VCaP (cell line): Measurements from ENCODE around the gene DTNA.
"Not testable (repeated sequence)": the region's sequence is repeated elsewhere in the genome, so short reads cannot be mapped to it uniquely, and the experiment has no call there.

Experiments
- H3K27ac ChIP-seq: fragments of 450-650 bp; 2 replicates; pipeline ENCODE4 v1.5.1; 2017
- TF ChIP-seq, protein P1 (sequence below): fragments of 450-650 bp; conservative IDR thresholded peaks from 2 replicates; pipeline ENCODE4 v1.5.1; 2017; ENCODE audit warnings: mild to moderate bottlenecking, moderate library complexity

Gene DTNA

DNA sequence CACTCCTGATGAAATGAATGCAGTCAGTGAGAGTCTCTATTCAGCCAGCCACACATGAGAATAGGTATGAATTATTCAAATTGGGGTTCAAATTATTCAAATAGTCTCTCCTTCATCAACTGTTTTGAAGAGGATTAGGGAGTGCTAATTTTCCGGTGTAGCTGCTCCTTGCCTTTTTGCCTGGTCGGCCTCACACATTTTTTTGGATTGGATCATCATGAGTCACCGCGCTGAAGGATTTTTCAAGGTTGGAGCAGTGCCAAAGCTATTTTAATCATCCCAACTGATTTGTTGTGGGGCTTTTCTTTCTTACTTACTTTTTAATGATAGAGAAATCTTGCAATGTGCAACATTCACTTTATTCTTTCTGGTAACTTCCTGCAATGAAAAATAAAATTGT lies 2.4 kb upstream of the DTNA start:
- H3K27ac ChIP-seq: no peak overlapping the region

DNA sequence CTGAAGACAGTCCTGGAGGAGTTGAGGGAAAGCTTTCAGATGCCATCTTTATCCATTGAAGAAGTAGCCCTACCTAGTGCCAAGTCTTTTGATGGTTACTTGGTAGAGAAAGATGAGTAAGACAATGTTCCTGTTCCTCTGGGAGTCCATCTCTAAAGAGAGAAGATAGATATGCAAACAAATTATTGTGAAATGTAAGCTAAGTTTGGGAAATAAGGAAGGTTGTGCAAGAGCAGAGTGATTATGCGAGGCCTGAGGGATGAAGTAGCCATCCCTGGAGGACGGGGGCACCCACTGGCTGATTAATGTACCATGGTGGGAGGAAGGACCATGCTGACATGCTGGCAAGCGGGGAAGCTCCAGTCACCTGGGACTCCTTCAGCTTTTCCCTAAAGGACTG lies 994 bp upstream of the DTNA start:
- TF ChIP-seq, protein P1, sequence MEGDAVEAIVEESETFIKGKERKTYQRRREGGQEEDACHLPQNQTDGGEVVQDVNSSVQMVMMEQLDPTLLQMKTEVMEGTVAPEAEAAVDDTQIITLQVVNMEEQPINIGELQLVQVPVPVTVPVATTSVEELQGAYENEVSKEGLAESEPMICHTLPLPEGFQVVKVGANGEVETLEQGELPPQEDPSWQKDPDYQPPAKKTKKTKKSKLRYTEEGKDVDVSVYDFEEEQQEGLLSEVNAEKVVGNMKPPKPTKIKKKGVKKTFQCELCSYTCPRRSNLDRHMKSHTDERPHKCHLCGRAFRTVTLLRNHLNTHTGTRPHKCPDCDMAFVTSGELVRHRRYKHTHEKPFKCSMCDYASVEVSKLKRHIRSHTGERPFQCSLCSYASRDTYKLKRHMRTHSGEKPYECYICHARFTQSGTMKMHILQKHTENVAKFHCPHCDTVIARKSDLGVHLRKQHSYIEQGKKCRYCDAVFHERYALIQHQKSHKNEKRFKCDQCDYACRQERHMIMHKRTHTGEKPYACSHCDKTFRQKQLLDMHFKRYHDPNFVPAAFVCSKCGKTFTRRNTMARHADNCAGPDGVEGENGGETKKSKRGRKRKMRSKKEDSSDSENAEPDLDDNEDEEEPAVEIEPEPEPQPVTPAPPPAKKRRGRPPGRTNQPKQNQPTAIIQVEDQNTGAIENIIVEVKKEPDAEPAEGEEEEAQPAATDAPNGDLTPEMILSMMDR: no peak
- H3K27ac ChIP-seq: no peak overlapping the region

More for the DNA sequence above, 2.4 kb upstream of the DTNA start:
- TF ChIP-seq, protein P1: no peak

DNA sequence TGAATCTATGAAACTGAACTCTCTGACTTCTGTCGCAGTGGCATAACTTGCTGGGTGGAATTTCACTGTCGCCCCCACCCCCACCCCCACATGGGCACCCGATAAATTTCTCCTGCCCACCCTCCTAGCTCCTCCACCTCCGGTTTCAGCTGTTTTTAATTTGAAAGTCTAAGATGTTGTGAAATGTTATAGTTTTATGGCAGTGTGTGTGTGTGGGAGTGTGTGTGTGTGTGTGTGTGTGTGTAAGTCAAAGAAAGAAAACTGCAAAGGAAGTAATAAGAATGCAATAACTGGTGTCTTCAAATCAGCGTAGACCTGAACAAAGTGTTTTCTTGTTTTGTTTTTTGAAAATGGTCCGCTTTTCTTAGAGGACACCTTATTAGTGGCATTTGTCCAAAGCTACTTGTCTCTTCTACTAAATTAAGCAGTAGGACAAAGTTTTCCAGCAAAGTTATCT lies 388 bp downstream of the DTNA start:
- TF ChIP-seq, protein P1: no peak
- no peak overlapping the region for H3K27ac ChIP-seq

DNA sequence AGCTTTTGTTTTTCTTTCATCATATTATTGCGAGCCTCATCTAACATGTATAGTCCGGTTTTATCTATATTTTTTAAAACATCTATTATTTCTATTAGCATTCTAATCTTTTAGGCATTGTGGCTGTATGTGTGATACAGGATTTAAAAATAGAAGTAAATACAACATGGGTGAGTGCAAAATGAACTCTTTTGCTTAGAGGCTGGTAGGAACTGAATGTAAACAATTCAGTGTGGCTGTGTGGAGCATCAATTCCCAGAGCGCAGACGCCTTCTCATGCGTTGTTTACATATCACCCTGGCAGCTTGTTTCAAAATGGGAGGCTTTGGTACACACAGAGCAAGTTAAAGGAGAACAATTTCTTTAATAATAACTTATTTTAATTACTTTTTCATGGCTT lies 836 bp downstream of the DTNA start:
- H3K27ac ChIP-seq: no peak overlapping the region
- TF ChIP-seq, protein P1: no peak

DNA sequence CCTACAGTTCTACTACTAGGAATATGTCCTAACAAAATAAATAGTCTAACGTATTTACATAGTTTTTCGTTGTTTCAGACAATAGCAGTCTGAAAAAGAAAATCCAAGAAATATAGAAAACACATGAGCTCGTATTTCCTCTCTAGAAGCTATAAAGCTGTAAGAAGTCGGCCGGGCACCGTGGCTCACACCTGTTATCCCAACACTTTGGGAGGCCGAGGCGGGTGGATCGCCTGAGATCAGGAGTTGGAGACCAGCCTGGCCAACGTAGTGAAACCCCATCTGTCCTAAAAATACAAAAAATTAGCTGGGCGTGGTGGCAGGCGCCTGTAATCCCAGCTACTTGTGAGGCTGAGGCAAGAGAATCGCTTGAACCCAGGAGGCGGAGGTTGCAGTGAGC lies 6.0 kb downstream of the DTNA start:
- not testable (repeated sequence) for H3K27ac ChIP-seq

DNA sequence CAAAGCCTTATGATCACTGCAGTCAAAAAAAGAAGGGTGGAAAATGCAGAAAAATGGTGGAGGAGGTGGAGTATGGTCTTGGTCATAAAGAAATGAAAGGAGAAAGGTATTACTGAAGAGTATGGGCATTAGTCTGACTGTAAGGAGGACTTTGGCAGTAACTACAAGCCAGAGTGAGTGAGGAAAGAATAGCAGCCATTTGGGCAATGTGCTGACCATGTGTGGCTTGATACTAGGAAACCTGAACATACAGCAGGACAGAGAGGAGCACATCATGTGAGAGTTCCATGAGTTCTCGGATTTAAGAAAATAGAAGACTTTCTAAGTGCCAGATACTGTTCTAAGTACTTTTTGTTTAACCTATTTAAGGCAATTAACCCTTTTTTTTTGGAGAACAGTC lies 8.5 kb downstream of the DTNA start:
- no peak overlapping the region for H3K27ac ChIP-seq
- TF ChIP-seq, protein P1: no peak

DNA sequence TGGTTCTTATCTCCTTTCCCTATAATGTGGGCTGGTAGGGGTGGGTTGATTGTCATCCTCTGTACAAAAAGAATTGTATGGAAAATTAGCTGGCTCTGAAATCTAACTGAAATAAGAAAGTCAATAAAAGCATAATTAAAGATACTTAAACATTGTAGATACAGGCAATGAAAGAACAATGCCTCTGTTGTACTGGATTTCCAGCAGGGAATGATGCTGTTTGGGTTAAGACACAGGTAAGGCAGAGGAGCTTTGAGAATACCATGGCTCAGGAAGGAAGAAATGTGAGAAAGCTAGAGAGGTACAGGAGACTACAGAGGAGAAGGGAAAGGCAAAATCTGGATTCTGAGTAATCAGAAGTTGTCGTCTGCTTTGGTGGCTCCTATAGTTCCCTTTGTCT lies 10.1 kb downstream of the DTNA start:
- H3K27ac ChIP-seq: no peak overlapping the region
- TF ChIP-seq, protein P1: no peak

DNA sequence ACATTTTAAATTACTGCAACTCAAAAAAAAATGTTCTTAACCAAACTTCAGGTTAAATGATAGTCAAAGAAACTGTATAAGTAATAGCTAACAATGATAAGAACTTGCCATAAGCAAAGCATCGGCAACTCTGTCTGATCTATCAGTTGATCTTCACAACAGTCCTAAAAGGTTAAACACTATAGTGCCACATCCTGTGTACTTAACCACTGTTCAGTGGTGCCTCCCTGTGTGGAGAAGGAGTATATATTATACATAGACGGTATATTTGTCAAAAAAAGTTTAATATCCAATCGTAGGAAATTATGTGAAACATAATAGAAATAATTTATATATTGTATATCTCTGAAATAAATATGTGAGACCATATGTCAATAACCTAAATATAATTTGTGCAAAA lies 13.0 kb downstream of the DTNA start:
- TF ChIP-seq, protein P1: peak; percentile 32; the same call in 1 of the 2 replicates
- peak overlapping the region; percentile 51; the same call in 1 of the 2 replicates for H3K27ac ChIP-seq

DNA sequence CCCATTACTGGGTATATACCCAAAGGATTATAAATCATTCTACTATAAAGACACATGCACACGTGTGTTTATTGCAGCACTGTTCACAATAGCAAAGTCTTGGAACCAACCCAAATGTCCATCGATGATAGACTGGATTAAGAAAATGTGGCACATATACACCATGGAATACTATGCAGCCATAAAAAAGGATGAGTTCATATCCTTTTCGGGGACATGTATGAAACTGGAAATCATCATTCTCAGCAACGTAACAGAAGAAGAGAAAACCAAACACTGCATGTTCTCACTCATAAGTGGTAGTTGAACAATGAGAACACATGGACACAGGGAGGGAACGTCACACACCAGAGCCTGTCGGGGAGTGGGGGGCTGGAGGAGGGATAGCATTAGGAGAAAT lies 15.6 kb downstream of the DTNA start:
- not testable (repeated sequence) for H3K27ac ChIP-seq
